Skeletal muscle satellite cell (primary cell): ENCODE results near the gene HUWE1.

Experiments
- H3K27me3 ChIP-seq: 2 replicates; pipeline ENCODE4 v1.7.0; 2013; ENCODE audit warnings: low read length; ENCODE audit not compliant: control insufficient read depth, insufficient read depth
- H3K36me3 ChIP-seq: 2 replicates; pipeline ENCODE4 v1.7.0; 2013; ENCODE audit warnings: mild to moderate bottlenecking, control low read depth, low read length; ENCODE audit not compliant: insufficient read depth
- H3K4me1 ChIP-seq: 2 replicates; pipeline ENCODE4 v1.7.0; 2013; ENCODE audit warnings: low read length; ENCODE audit not compliant: control insufficient read depth, insufficient read depth
- H3K4me2 ChIP-seq: 2 replicates; pipeline ENCODE4 v1.7.0; 2013; ENCODE audit warnings: mild to moderate bottlenecking, low read length
- H3K4me3 ChIP-seq: 2 replicates; pipeline ENCODE4 v1.7.0; 2013; ENCODE audit warnings: low read length
- H3K9ac ChIP-seq: 2 replicates; pipeline ENCODE4 v1.7.0; 2013; ENCODE audit warnings: mild to moderate bottlenecking, low read depth, low read length, moderate library complexity
- H3K9me3 ChIP-seq: replicated peaks from 2 replicates; pipeline ENCODE4 v1.7.0; 2013; ENCODE audit warnings: mild to moderate bottlenecking, control low read depth, low read length

The HUWE1 gene

GRCh38 chrX:53605004-53605403, 81.5 kb downstream of the HUWE1 start:
- no peaks in the 10 kb centered on the region for H3K9me3 ChIP-seq
- H3K27me3 ChIP-seq, result no peaks in the 10 kb centered on the region
- H3K9ac ChIP-seq, result no peak overlapping the region
- H3K4me1 ChIP-seq, result no peaks in the 10 kb centered on the region
- peaks cover 55% of the 10 kb centered on the region for H3K36me3 ChIP-seq
- H3K4me2 ChIP-seq, result no peak overlapping the region
- H3K4me3 ChIP-seq, result no peak overlapping the region

- Histone ChIP-seq H3K4me1 (no peaks in the 10 kb centered on the region), H3K9ac (no peak overlapping the region), H3K4me2 (no peak overlapping the region), H3K27me3 (no peaks in the 10 kb centered on the region), H3K36me3 (peaks cover 41% of the 10 kb centered on the region), H3K4me3 (no peak overlapping the region), H3K9me3 (no peaks in the 10 kb centered on the region)
Observed at GRCh38 chrX:53599781-53600396, 86.6 kb downstream of the HUWE1 start.

GRCh38 chrX:53598169-53598568, 88.3 kb downstream of the HUWE1 start:
- Histone ChIP-seq H3K27me3 (no peaks in the 10 kb centered on the region), H3K4me2 (no peak overlapping the region), H3K4me3 (no peak overlapping the region), H3K4me1 (no peaks in the 10 kb centered on the region), H3K36me3 (peaks cover 39% of the 10 kb centered on the region), H3K9ac (no peak overlapping the region), H3K9me3 (no peaks in the 10 kb centered on the region)

GRCh38 chrX:53595266-53595810, 91.2 kb downstream of the HUWE1 start:
- Histone ChIP-seq H3K4me2 (no peak overlapping the region), H3K9me3 (no peaks in the 10 kb centered on the region), H3K36me3 (peaks cover 51% of the 10 kb centered on the region), H3K4me1 (no peaks in the 10 kb centered on the region), H3K9ac (no peak overlapping the region), H3K27me3 (no peaks in the 10 kb centered on the region), H3K4me3 (no peak overlapping the region)

- Histone ChIP-seq H3K36me3 (peaks cover 57% of the 10 kb centered on the region), H3K27me3 (no peaks in the 10 kb centered on the region), H3K4me3 (no peak overlapping the region), H3K9me3 (no peaks in the 10 kb centered on the region), H3K4me1 (no peaks in the 10 kb centered on the region), H3K9ac (no peak overlapping the region), H3K4me2 (no peak overlapping the region)
Observed at GRCh38 chrX:53594354-53594753, 92.2 kb downstream of the HUWE1 start.

GRCh38 chrX:53587795-53588420, 98.6 kb downstream of the HUWE1 start:
- peaks cover 4% of the 10 kb centered on the region for H3K27me3 ChIP-seq
- no peaks in the 10 kb centered on the region for H3K9me3 ChIP-seq
- H3K4me2 ChIP-seq, result no peak overlapping the region
- no peaks in the 10 kb centered on the region for H3K4me1 ChIP-seq
- no peak overlapping the region for H3K4me3 ChIP-seq
- H3K9ac ChIP-seq, result no peak overlapping the region
- H3K36me3 ChIP-seq, result peaks cover 88% of the 10 kb centered on the region

GRCh38 chrX:53584891-53585290, 101.6 kb downstream of the HUWE1 start:
- H3K9ac ChIP-seq, result no peak overlapping the region
- H3K9me3 ChIP-seq, result no peaks in the 10 kb centered on the region
- H3K36me3 ChIP-seq, result peaks cover 77% of the 10 kb centered on the region
- H3K4me2 ChIP-seq, result no peak overlapping the region
- no peak overlapping the region for H3K4me3 ChIP-seq
- H3K4me1 ChIP-seq, result no peaks in the 10 kb centered on the region
- peaks cover 4% of the 10 kb centered on the region for H3K27me3 ChIP-seq

- H3K4me3 ChIP-seq, result no peak overlapping the region
- H3K4me2 ChIP-seq, result no peak overlapping the region
- H3K36me3 ChIP-seq, result peaks cover 67% of the 10 kb centered on the region
- no peaks in the 10 kb centered on the region for H3K4me1 ChIP-seq
- H3K9ac ChIP-seq, result no peak overlapping the region
- no peaks in the 10 kb centered on the region for H3K9me3 ChIP-seq
- peaks cover 4% of the 10 kb centered on the region for H3K27me3 ChIP-seq
Observed at GRCh38 chrX:53583571-53583970, 102.9 kb downstream of the HUWE1 start.

- H3K9ac ChIP-seq, result no peak overlapping the region
- H3K9me3 ChIP-seq, result no peaks in the 10 kb centered on the region
- H3K4me2 ChIP-seq, result no peak overlapping the region
- H3K36me3 ChIP-seq, result peaks cover 54% of the 10 kb centered on the region
- no peaks in the 10 kb centered on the region for H3K4me1 ChIP-seq
- no peaks in the 10 kb centered on the region for H3K27me3 ChIP-seq
- no peak overlapping the region for H3K4me3 ChIP-seq
Observed at GRCh38 chrX:53580742-53581504, 105.6 kb downstream of the HUWE1 start.

GRCh38 chrX:53571494-53571893, 115.0 kb downstream of the HUWE1 start:
- peaks cover 78% of the 10 kb centered on the region for H3K36me3 ChIP-seq
- peaks cover 5% of the 10 kb centered on the region for H3K27me3 ChIP-seq
- H3K4me3 ChIP-seq, result no peak overlapping the region
- no peaks in the 10 kb centered on the region for H3K9me3 ChIP-seq
- no peaks in the 10 kb centered on the region for H3K4me1 ChIP-seq
- H3K4me2 ChIP-seq, result no peak overlapping the region
- no peak overlapping the region for H3K9ac ChIP-seq

GRCh38 chrX:53563324-53563723, 123.2 kb downstream of the HUWE1 start:
- Histone ChIP-seq H3K4me1 (no peaks in the 10 kb centered on the region), H3K27me3 (peaks cover 5% of the 10 kb centered on the region), H3K9ac (no peak overlapping the region), H3K9me3 (no peaks in the 10 kb centered on the region), H3K4me3 (no peak overlapping the region), H3K4me2 (no peak overlapping the region), H3K36me3 (peaks cover 84% of the 10 kb centered on the region)
